ENCODE results near the gene NCR1.
"Not testable (repeated sequence)": the region's sequence is repeated elsewhere in the genome, so short reads cannot be mapped to it uniquely, and the experiment has no call there.

The NCR1 gene

GRCh38 chr19:54916822-54917221 is 10.9 kb downstream of the NCR1 start:
- DNase-seq = no peak

- no peak for DNase-seq
Observed at GRCh38 chr19:54918499-54918898, 12.6 kb downstream of the NCR1 start.

GRCh38 chr19:54919646-54920563 is 14.0 kb downstream of the NCR1 start:
- DNase-seq = not testable (repeated sequence)

GRCh38 chr19:54921082-54921481 is 15.1 kb downstream of the NCR1 start:
- no peak for DNase-seq

- no peak for DNase-seq
Observed at GRCh38 chr19:54923276-54923675, 17.3 kb downstream of the NCR1 start.

- DNase-seq = no peak
Observed at GRCh38 chr19:54928299-54928698, 22.4 kb downstream of the NCR1 start.

- DNase-seq = no peak
Observed at GRCh38 chr19:54937926-54938325, 32.0 kb downstream of the NCR1 start.

GRCh38 chr19:54938906-54939305 is 33.0 kb downstream of the NCR1 start:
- DNase-seq = no peak

GRCh38 chr19:54939538-54939937 is 33.6 kb downstream of the NCR1 start:
- not testable (repeated sequence) for DNase-seq

GRCh38 chr19:54943772-54944361 is 37.9 kb downstream of the NCR1 start:
- not testable (repeated sequence) for DNase-seq

- no peak for DNase-seq
Observed at GRCh38 chr19:54947381-54947780, 41.4 kb downstream of the NCR1 start, which contains the start of gene NLRP7. Gene NLRP7 (minus strand): TSS chr19:54947530.

- DNase-seq = no peak
Observed at GRCh38 chr19:54949412-54949811, 43.5 kb downstream of the NCR1 start.

- not testable (repeated sequence) for DNase-seq
Observed at GRCh38 chr19:54950580-54950979, 44.6 kb downstream of the NCR1 start.

GRCh38 chr19:54952591-54953344 is 46.8 kb downstream of the NCR1 start:
- no peak for DNase-seq

GRCh38 chr19:54953345-54953713 is 47.4 kb downstream of the NCR1 start:
- not testable (repeated sequence) for DNase-seq

- no peak for DNase-seq
Observed at GRCh38 chr19:54955376-54955775, 49.4 kb downstream of the NCR1 start.

GRCh38 chr19:54959840-54960239 is 53.9 kb downstream of the NCR1 start:
- no peak for DNase-seq

Measured in activated CD4-positive, alpha-beta T cell treated with anti-CD3 and anti-CD28 coated beads, Interleukin-2, amount 50 U/mL, for 4 hours (primary cell).